PC-9 (cell line): ENCODE results near the gene MACROD1. TPM values are rescaled to one million over a fixed set of nuclear protein-coding genes. Genes with fewer than 3 reads are reported as not detected.

Experiments
- BruUV-seq: library from RNA; stranded (reverse); fragments of 400-500 nt; replicated peaks from 2 replicates; lab custom pipeline; 2021; lab: Mats Ljungman, UMichigan
- CTCF ChIA-PET: fragments of 300-600 bp; sonication (Branson Sonifier 250); formaldehyde crosslinking; loops from one replicate; lab custom pipeline; 2022; ENCODE audit warnings: antibody characterized with exemption; lab: Charles Lee
- POLR2A ChIA-PET: fragments of 300-600 bp; sonication (Branson Sonifier 250); formaldehyde crosslinking; loops from one replicate; lab custom pipeline; 2022; ENCODE audit warnings: antibody characterized with exemption; ENCODE audit not compliant: unreplicated experiment; lab: Charles Lee
- DNase-seq, 2 experiments: peaks; one replicate each; pipeline versions ENCODE4 v3.0.0 to v3.0.0-alpha.2; 2015 to 2022; ENCODE audit warnings: mixed read lengths in 1 of 2
- H2AFZ ChIP-seq: fragments of 200-600 bp; sonication (generic); 2 replicates; pipeline ENCODE4 v1.8.1; 2017; ENCODE audit warnings: antibody characterized with exemption
- H3F3A ChIP-seq: fragments of 200-600 bp; sonication (generic); 2 replicates; pipeline ENCODE4 v1.8.1; 2017; ENCODE audit warnings: antibody characterized with exemption, mild to moderate bottlenecking, low read depth; ENCODE audit not compliant: insufficient read depth
- H3K27ac ChIP-seq: fragments of 200-600 bp; sonication (generic); 2 replicates; pipeline ENCODE4 v1.6.1; 2016; ENCODE audit warnings: mixed run types
- H3K27me3 ChIP-seq: fragments of 200-600 bp; sonication (generic); 2 replicates; pipeline ENCODE4 v1.6.1; 2016; ENCODE audit warnings: low read depth, mixed run types; ENCODE audit not compliant: insufficient read depth
- H3K36me3 ChIP-seq: fragments of 200-600 bp; sonication (generic); 2 replicates; pipeline ENCODE4 v1.6.1; 2016; ENCODE audit warnings: low read depth, mixed run types
- H3K4me1 ChIP-seq: fragments of 200-600 bp; sonication (generic); replicated peaks from 2 replicates; pipeline ENCODE4 v1.6.1; 2016; ENCODE audit warnings: mixed run types; ENCODE audit not compliant: insufficient read depth
- H3K4me2 ChIP-seq: fragments of 200-600 bp; sonication (generic); 2 replicates; pipeline ENCODE4 v1.6.1; 2017; ENCODE audit warnings: mixed run types
- H3K4me3 ChIP-seq: fragments of 200-600 bp; sonication (generic); 2 replicates; pipeline ENCODE4 v1.6.1; 2016; ENCODE audit warnings: mixed run types
- H3K79me2 ChIP-seq: fragments of 200-600 bp; sonication (generic); 2 replicates; pipeline ENCODE4 v1.6.1; 2017; ENCODE audit warnings: low read depth, mixed run types
- H3K9me2 ChIP-seq: fragments of 200-600 bp; sonication (generic); 2 replicates; pipeline ENCODE4 v1.8.1; 2017; ENCODE audit warnings: mild to moderate bottlenecking; ENCODE audit not compliant: insufficient read depth
- H3K9me3 ChIP-seq: fragments of 200-600 bp; sonication (generic); 2 replicates; pipeline ENCODE4 v1.8.1; 2016; ENCODE audit warnings: low read depth; ENCODE audit not compliant: insufficient read depth
- H4K20me1 ChIP-seq: fragments of 200-600 bp; sonication (generic); 2 replicates; pipeline ENCODE4 v1.8.1; 2017; ENCODE audit not compliant: insufficient read depth
- EZH2 ChIP-seq: fragments of 200-600 bp; sonication (generic); IDR thresholded peaks from 2 replicates; pipeline ENCODE4 v1.8.0; 2017; ENCODE audit warnings: antibody characterized with exemption, low read depth
- intact Hi-C: fragments of 100-400 bp; cut with micrococcal nuclease; formaldehyde crosslinking; loops from one replicate; pipeline ENCODE4 v1.10.0; 2022; ENCODE audit not compliant: unreplicated experiment
- total RNA-seq: library from RNA; stranded (reverse); gene quantifications from 2 replicates; pipeline ENCODE4 v1.2.3, GENCODE V29; 2021
- TF ChIP-seq, protein P1 (sequence below): fragments of 200-600 bp; sonication (generic); conservative IDR thresholded peaks from 2 replicates; pipeline ENCODE4 v1.6.1; 2017; ENCODE audit warnings: mixed run types, antibody characterized with exemption, mild to moderate bottlenecking, moderate library complexity

Gene MACROD1
- total RNA-seq, 1 experiment from 2014 or later = 41.0 TPM

- H3K4me2 ChIP-seq = no peak overlapping the region
- no TSS peak for BruUV-seq
- no peaks in the 10 kb centered on the region for H3K9me3 ChIP-seq
- no peak for DNase-seq
- ChIA-PET CTCF (no interaction called here), POLR2A (no interaction called here)
- H4K20me1 ChIP-seq = peaks cover 50% of the 10 kb centered on the region
- no peaks in the 10 kb centered on the region for H3K9me2 ChIP-seq
- no peaks in the 10 kb centered on the region for H3K36me3 ChIP-seq
- TF ChIP-seq, protein P1, sequence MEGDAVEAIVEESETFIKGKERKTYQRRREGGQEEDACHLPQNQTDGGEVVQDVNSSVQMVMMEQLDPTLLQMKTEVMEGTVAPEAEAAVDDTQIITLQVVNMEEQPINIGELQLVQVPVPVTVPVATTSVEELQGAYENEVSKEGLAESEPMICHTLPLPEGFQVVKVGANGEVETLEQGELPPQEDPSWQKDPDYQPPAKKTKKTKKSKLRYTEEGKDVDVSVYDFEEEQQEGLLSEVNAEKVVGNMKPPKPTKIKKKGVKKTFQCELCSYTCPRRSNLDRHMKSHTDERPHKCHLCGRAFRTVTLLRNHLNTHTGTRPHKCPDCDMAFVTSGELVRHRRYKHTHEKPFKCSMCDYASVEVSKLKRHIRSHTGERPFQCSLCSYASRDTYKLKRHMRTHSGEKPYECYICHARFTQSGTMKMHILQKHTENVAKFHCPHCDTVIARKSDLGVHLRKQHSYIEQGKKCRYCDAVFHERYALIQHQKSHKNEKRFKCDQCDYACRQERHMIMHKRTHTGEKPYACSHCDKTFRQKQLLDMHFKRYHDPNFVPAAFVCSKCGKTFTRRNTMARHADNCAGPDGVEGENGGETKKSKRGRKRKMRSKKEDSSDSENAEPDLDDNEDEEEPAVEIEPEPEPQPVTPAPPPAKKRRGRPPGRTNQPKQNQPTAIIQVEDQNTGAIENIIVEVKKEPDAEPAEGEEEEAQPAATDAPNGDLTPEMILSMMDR = no peak
- no peak for TF ChIP-seq EZH2
- H3K27ac ChIP-seq = no peak overlapping the region
- intact Hi-C loops = no loop called here
- H2AFZ ChIP-seq = no peak overlapping the region
- no peak overlapping the region for H3K4me3 ChIP-seq
- no peaks in the 10 kb centered on the region for H3K27me3 ChIP-seq
- H3K79me2 ChIP-seq = no peaks in the 10 kb centered on the region
- no peaks in the 10 kb centered on the region for H3K4me1 ChIP-seq
- H3F3A ChIP-seq = no peaks in the 10 kb centered on the region; the same call in 1 of the 2 replicates
Measured at GRCh38 chr11:64070314-64070681, 95.6 kb downstream of the MACROD1 start.

GRCh38 chr11:64069401-64070313, 96.3 kb downstream of the MACROD1 start:
- intact Hi-C loops = no loop called here
- DNase-seq = no peak
- Histone ChIP-seq H3K9me2 (no peaks in the 10 kb centered on the region), H3K4me2 (no peak overlapping the region), H3K27ac (no peak overlapping the region), H3K4me3 (no peak overlapping the region), H4K20me1 (peaks cover 43% of the 10 kb centered on the region), H3K4me1 (no peaks in the 10 kb centered on the region), H3K79me2 (no peaks in the 10 kb centered on the region), H3F3A (no peaks in the 10 kb centered on the region; the same call in 1 of the 2 replicates), H3K36me3 (no peaks in the 10 kb centered on the region), H2AFZ (no peak overlapping the region), H3K9me3 (no peaks in the 10 kb centered on the region), H3K27me3 (no peaks in the 10 kb centered on the region)
- no peak for TF ChIP-seq EZH2
- TF ChIP-seq, protein P1 = no peak
- ChIA-PET POLR2A (no interaction called here), CTCF (no interaction called here)
- no TSS peak for BruUV-seq

DNA sequence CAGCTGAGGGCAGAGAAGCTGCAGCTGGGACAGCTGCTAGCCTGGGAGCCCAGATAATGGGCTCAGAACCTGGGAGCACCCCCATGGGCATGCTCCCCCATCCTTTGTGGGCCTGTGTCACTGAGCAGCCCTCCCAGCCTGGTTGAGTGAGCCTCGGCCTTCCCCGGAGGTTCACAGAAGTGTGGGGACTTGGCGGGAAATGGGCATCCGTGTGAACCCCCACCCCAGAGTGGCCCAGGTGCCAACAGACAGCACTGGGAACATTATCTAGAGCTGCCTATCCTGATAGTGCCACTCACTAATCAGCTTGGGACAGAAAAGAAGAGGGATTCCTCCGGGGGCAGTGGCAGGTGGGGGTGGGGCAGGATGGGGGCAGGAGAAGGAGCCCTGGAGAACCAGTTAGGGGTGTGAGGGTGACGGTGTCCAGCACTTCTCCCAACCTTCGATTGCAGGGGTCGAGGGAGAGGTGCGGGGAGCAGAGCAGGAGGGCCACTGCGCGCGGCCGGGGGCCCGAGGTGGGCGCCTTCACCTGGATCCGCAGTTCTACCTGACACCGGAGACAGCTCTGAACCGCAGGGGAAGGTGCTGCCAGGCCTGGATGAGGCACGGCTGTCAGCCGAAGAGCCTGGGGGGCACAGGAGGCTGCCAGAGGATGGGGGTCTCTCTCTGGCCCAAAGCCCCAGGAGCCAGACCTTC, 97.1 kb downstream of the MACROD1 start:
- no peaks in the 10 kb centered on the region for H3K27me3 ChIP-seq
- TF ChIP-seq, protein P1 = no peak
- no peak for TF ChIP-seq EZH2
- no peak overlapping the region for H3K4me3 ChIP-seq
- H3F3A ChIP-seq = no peaks in the 10 kb centered on the region
- no peak overlapping the region for H3K4me2 ChIP-seq
- ChIA-PET CTCF (no interaction called here), POLR2A (no interaction called here)
- H2AFZ ChIP-seq = no peak overlapping the region
- H3K36me3 ChIP-seq = no peaks in the 10 kb centered on the region
- no peaks in the 10 kb centered on the region for H3K9me3 ChIP-seq
- H3K4me1 ChIP-seq = no peaks in the 10 kb centered on the region
- intact Hi-C loops = no loop called here
- H3K9me2 ChIP-seq = no peaks in the 10 kb centered on the region
- DNase-seq = no peak
- no peak overlapping the region for H3K27ac ChIP-seq
- no peaks in the 10 kb centered on the region for H3K79me2 ChIP-seq
- BruUV-seq = no TSS peak
- H4K20me1 ChIP-seq = peaks cover 40% of the 10 kb centered on the region
